ENCODE data around the gene SORCS1.

DNA sequence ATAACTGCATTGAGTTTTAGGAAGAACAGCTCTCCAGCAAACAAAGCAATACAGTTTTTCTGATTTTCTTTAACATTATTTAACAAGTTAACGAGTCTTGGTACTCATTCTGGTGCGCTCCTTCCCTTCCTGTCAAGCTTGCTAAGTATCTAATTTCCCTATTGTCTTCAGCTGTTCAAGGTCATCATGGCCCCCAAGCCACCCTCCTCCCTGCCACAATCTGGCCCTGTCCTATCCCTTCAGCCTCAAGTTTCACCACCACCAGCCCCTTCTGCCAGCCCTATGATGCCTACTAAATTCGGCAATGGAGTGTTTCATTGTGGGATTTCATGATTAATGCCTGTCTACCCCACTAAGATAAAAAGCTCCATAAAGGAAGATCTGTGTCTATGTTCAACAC is 121.0 kb downstream of the SORCS1 start:
- TF ChIP-seq, protein P1, sequence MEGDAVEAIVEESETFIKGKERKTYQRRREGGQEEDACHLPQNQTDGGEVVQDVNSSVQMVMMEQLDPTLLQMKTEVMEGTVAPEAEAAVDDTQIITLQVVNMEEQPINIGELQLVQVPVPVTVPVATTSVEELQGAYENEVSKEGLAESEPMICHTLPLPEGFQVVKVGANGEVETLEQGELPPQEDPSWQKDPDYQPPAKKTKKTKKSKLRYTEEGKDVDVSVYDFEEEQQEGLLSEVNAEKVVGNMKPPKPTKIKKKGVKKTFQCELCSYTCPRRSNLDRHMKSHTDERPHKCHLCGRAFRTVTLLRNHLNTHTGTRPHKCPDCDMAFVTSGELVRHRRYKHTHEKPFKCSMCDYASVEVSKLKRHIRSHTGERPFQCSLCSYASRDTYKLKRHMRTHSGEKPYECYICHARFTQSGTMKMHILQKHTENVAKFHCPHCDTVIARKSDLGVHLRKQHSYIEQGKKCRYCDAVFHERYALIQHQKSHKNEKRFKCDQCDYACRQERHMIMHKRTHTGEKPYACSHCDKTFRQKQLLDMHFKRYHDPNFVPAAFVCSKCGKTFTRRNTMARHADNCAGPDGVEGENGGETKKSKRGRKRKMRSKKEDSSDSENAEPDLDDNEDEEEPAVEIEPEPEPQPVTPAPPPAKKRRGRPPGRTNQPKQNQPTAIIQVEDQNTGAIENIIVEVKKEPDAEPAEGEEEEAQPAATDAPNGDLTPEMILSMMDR (IDR thresholded peaks at IDR 0.05; ENCODE audit: insufficient read depth, low read depth, low read length), result no peak
- no peak for TF ChIP-seq EZH2 (IDR thresholded peaks at IDR 0.05; ENCODE audit: insufficient read depth, low read length)
